Endometrial microvascular endothelial cells (primary cell): ENCODE data around the gene LETM1. TPM values are rescaled to one million over a fixed set of nuclear protein-coding genes. Genes with fewer than 3 reads are reported as not detected.

Experiments
- in situ Hi-C: cut with HindIII; loops from 2 replicates; pipeline ENCODE4 v1.10.0; 2017; ENCODE audit warnings: low sequenced_read_pairs, low pct_unique_long_range_greater_than_20kb; ENCODE audit errors: inconsistent ontology term
- total RNA-seq: library from RNA; depleted of rRNA; stranded (reverse); fragments of >200 nt; gene quantifications from one replicate; pipeline ENCODE4 v1.2.3, GENCODE V29; 2015; ENCODE audit errors: inconsistent ontology term

Gene LETM1
- total RNA-seq, 1 donor from 2014 or later = 53.4 TPM

GRCh38 chr4:1815096-1815996 is 40.6 kb downstream of the LETM1 start:
- in situ Hi-C loops = no loop called here

- in situ Hi-C loops = no loop called here
These were observed 41.5 kb downstream of the LETM1 start for GRCh38 chr4:1814453-1814852.

DNA sequence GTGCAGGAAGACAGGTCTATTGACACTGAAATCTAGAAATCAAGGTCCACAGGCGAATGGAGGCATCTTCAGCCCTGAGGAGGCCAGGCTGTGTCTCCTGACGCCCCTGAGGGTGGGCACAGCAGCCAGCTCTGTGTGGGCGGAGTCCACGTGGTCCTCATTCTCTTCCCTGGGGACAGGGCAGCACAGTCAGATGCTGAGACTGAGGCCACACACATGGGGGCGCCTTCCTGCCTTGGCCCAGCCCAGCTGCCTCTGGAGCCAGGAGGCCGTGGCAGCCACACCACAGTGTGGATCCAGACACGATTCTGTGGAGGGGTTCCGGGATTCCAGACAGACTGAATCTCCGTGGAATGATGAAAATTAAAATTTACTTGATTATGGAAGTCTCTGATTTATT is 42.0 kb downstream of the LETM1 start:
- in situ Hi-C loops = no loop called here

- in situ Hi-C loops = no loop called here
These were observed 42.7 kb downstream of the LETM1 start for GRCh38 chr4:1813231-1813630.

DNA sequence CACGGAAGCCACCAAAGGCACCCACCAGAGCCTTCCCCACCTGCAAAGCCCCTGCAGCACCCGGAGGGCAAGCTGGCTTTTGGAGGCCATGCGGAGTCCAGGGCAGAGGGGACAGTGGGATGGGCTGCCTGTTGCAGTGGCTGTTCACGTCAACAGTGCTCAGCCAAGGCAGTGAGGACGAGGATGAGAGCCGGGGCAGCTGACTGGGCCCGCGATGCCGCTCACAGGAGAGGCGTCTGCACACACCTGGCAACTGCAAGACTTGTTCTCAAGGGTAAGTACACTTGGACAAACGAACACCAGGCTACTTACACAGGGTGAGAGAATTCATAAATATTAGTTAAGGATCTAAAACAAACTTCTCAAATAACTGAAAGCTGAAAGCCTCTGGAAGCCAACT is 43.2 kb downstream of the LETM1 start:
- in situ Hi-C loops = no loop called here

DNA sequence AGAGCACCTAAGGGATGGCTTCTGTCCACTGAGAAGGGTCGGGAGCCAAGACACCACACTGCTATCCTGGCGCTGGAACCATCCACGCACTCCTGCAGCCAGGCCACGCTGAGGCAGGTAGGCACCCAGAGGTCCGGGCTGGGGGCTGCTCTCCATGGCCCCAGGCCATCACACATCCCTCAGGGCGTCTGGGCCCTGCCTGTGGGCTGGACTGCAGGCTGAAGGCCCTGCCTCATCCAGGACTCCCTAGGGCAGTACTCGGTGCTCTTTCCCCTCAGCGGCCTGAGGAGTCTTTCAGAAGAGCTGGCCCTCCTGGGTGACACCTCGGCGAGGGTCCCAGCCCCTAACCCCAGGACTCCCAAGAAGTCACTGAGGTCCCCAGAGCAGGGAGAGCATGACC is 45.2 kb downstream of the LETM1 start:
- in situ Hi-C loops = no loop called here

DNA sequence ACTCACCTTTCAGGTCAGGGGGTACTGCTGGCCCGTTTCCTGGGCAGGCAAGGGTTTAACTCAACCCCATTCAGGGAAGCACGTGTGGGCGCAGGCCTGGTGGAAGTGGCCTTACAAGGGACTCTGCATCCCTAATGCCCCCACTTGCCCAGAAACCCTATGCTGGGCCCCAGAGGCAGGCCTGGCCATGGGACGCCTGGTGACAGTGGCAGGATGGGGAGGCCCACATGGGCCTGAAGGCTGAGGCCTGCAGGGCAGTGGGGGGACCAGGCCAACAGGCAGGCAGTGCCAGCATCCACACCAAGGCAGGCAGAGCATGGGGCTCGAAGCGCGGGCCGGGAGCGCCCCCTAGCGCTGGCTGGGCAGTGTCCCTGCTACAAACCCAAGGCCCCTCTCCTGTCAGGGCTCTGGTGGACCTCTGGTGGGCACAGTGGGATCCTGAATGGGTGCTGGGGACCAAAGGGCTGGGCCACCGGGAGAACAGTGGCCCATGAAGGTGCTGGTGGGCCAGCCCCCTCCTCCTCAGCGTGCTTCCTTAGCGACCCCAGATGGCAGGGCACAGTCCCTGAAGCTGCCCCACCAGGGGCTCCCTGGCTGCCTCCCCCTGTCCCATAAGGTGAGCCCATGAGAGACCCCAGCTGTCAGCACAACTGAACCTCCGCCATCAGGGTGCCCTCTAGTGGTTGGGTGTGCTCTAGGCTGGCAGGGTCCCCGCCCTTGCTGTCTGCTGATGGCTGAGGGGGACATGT is 46.0 kb downstream of the LETM1 start:
- in situ Hi-C loops = no loop called here

- in situ Hi-C loops = no loop called here
These were observed 46.9 kb downstream of the LETM1 start for GRCh38 chr4:1808851-1809753.

GRCh38 chr4:1808396-1808795 is 47.6 kb downstream of the LETM1 start:
- in situ Hi-C loops = no loop called here

GRCh38 chr4:1807332-1807777 is 48.6 kb downstream of the LETM1 start:
- in situ Hi-C loops = no loop called here

- in situ Hi-C loops = no loop called here
These were observed 49.2 kb downstream of the LETM1 start for GRCh38 chr4:1806596-1807331.

DNA sequence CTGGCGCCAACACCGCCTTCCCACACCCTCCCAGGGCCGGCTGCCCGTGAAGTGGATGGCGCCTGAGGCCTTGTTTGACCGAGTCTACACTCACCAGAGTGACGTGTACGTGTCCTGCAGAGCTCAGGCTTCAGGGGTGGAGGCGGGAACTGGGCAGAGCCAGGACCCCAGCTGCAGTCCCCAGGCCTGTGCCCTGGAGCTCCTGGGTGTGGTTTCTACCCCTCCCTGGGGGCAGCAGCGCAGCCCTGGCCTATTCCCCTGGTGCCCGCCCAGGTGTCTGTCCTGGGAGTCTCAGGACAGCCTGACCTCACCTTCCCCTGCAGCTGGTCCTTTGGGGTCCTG is 49.8 kb downstream of the LETM1 start:
- in situ Hi-C loops = no loop called here

GRCh38 chr4:1805493-1806222 is 50.3 kb downstream of the LETM1 start:
- in situ Hi-C loops = no loop called here

DNA sequence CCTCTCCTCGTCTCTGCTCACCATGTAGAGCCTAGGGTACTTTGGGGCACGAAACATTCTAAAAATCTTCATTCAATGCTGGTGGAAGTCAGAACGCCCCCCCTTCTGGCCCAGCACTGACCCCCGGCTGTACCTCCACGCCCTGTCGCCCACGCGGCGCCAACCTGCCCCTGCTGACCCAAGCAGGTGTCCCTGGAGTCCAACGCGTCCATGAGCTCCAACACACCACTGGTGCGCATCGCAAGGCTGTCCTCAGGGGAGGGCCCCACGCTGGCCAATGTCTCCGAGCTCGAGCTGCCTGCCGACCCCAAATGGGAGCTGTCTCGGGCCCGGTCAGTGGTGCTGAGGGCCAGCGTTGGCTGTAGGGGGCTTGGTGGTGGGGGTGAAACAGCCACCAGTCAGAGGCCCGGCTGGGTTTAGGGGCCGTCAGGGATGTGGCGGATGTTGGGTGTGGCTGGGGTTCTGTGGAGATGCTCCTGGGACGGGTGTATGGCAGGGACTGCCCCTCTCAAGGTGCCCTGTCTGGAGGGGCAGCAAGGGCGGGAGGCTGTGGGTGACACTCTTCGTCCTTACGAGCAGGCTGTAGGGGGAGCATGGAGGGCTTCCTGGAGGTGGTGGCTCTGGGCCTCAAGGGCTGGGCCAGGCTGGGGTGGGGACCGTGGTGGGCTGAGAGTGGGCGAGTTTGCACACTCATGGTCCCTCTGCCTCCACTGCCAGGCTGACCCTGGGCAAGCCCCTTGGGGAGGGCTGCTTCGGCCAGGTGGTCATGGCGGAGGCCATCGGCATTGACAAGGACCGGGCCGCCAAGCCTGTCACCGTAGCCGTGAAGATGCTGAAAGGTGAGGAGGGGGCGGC is 51.1 kb downstream of the LETM1 start:
- in situ Hi-C loops = no loop called here

- in situ Hi-C loops = no loop called here
These were observed 52.2 kb downstream of the LETM1 start for GRCh38 chr4:1803523-1804423.
